Transverse colon (tissue), 4 donors: Measurements from ENCODE around the gene GLRA1. TPM values are rescaled to one million over a fixed set of nuclear protein-coding genes. Genes with fewer than 3 reads are reported as not detected.
A peak's percentile ranks its signal among the peaks of the same experiment; 100 is the strongest.

Source experiments
- DNase-seq: peaks from one replicate; pipeline ENCODE4 v3.0.0-alpha.2; 2019
- H3K27ac ChIP-seq, 4 donors: fragments of 200-600 bp; sonication (generic); 2 replicates each; pipeline ENCODE4 v1.5.1; 2016 to 2018; ENCODE audit warnings: inconsistent platforms in 4 of 4
- H3K27me3 ChIP-seq: fragments of 200-600 bp; sonication (generic); 2 replicates; pipeline ENCODE4 v1.5.1; 2017; ENCODE audit warnings: inconsistent platforms
- H3K36me3 ChIP-seq, 4 donors: fragments of 200-600 bp; sonication (generic); 2 replicates each; pipeline ENCODE4 v1.5.1; 2017 to 2019; ENCODE audit warnings: inconsistent platforms in 4 of 4
- H3K4me1 ChIP-seq, 4 donors: fragments of 200-600 bp; sonication (generic); 2 replicates each; pipeline ENCODE4 v1.5.1; 2017 to 2020; ENCODE audit warnings: inconsistent platforms in 4 of 4
- H3K4me3 ChIP-seq, 4 donors: fragments of 200-600 bp; sonication (generic); 1 replicate in 1 of 4; 2 replicates in 3 of 4; pipeline versions ENCODE4 v1.5.1 to v1.6.1; 2017 to 2019; ENCODE audit warnings: inconsistent platforms in 4 of 4
- H3K9me3 ChIP-seq, 2 donors: fragments of 200-600 bp; sonication (generic); 2 replicates each; pipeline ENCODE4 v1.5.1; 2017 to 2019; ENCODE audit warnings: inconsistent platforms in 2 of 2
- EP300 ChIP-seq: sonication (generic); formaldehyde crosslinking; IDR thresholded peaks from one replicate; pipeline ENCODE4 v1.6.1; 2017; ENCODE audit warnings: antibody characterized with exemption, low read depth
- POLR2A ChIP-seq: fragments of 450-650 bp; IDR thresholded peaks from one replicate; pipeline ENCODE4 v1.6.1; 2016; ENCODE audit warnings: antibody characterized with exemption, mild to moderate bottlenecking, moderate library complexity
- POLR2AphosphoS5 ChIP-seq, 3 donors: sonication (generic); formaldehyde crosslinking; IDR thresholded peaks; one replicate each; pipeline ENCODE4 v1.6.1; 2016; ENCODE audit warnings: antibody characterized with exemption in 3 of 3
- WGBS, 2 donors: methylation state at CpG; one replicate each; pipeline ENCODE4 v1.1.5; 2018; ENCODE audit warnings: low coverage in 1 of 2; 5-methylcytosine and 5-hydroxymethylcytosine counted together
- in situ Hi-C, 4 donors: fragments of 200-750 bp; cut with MboI; loops; one replicate each; pipeline versions ENCODE4 v1.15.0 to v1.15.1; 2017; ENCODE audit warnings: low sequenced_read_pairs in 3 of 4, low pct_ligation_motif_present in 1 of 4, low pct_unique_long_range_greater_than_20kb in 1 of 4
- intact Hi-C: fragments of 100-400 bp; cut with DNase I; formaldehyde crosslinking; loops from one replicate; pipeline ENCODE4 v1.15.1; 2023; ENCODE audit warnings: low total_unique reads
- total RNA-seq, 4 donors: library from RNA; depleted of rRNA; stranded (reverse); fragments of >200 nt; gene quantifications; one replicate each; pipeline ENCODE4 v1.1.0, GENCODE V29; 2016
- TF ChIP-seq, protein P1 (sequence below), 5 experiments: fragments of 200-600 bp in 3 of 5; fragments of 450-650 bp in 2 of 5; sonication (generic) in 3 of 5; IDR thresholded peaks; 1 replicate in 2 of 5; 2 replicates in 3 of 5; pipeline ENCODE4 v1.5.1; 2016 to 2017; ENCODE audit warnings: antibody characterized with exemption in 5 of 5, inconsistent platforms in 3 of 5, mild to moderate bottlenecking in 2 of 5, moderate library complexity in 1 of 5

The GLRA1 gene
- total RNA-seq, 4 donors from 2014 or later, result not detected

DNA sequence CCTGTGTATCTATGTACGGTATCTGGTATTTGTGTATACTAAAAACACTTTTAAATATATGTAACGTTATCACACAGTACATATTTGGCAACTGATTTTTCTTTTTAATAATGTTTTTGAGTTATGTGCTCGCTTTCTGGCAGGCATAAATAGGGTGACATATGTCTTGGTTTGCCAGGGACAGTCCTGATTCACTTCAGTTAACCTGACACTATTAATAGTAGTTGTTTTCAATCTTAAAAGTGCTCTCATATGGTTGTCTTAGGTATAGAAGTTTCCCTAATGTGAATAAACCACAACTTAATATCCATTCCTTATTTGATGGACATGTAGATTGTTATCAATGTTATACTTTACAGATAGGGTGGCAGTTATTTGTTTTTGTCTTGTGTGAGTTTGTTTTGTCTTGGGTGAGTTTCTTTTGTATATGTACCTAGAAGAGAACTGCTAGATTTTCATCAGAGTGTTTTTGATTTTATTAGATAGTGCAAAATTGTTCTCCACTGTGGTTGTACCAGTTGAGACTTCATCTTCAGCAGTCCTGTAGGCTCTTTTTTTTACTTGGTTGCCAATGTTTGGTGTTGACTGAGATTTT lies 145.0 kb downstream of the GLRA1 start:
- in situ Hi-C loops (no loop called here), intact Hi-C loops (no loop called here)
- no peak overlapping the region for H3K27ac ChIP-seq
- TF ChIP-seq EP300 (no peak), POLR2AphosphoS5 (IDR thresholded peaks at IDR 0.05) (no peak), POLR2A (no peak)
- TF ChIP-seq, protein P1, sequence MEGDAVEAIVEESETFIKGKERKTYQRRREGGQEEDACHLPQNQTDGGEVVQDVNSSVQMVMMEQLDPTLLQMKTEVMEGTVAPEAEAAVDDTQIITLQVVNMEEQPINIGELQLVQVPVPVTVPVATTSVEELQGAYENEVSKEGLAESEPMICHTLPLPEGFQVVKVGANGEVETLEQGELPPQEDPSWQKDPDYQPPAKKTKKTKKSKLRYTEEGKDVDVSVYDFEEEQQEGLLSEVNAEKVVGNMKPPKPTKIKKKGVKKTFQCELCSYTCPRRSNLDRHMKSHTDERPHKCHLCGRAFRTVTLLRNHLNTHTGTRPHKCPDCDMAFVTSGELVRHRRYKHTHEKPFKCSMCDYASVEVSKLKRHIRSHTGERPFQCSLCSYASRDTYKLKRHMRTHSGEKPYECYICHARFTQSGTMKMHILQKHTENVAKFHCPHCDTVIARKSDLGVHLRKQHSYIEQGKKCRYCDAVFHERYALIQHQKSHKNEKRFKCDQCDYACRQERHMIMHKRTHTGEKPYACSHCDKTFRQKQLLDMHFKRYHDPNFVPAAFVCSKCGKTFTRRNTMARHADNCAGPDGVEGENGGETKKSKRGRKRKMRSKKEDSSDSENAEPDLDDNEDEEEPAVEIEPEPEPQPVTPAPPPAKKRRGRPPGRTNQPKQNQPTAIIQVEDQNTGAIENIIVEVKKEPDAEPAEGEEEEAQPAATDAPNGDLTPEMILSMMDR (IDR thresholded peaks at IDR 0.05), result no peak
- no peaks in the 10 kb centered on the region for H3K9me3 ChIP-seq
- peaks cover 6 to 95% (median 45%) of the 10 kb centered on the region in 4 donors for H3K4me1 ChIP-seq
- peaks cover 0 to 3% (median 0%) of the 10 kb centered on the region in 4 donors for H3K36me3 ChIP-seq
- DNase-seq, result no peak
- H3K4me3 ChIP-seq, result no peak overlapping the region
- 65 to 70% methylated on average over 3 of the region's 3 CpGs for WGBS, 2 donors
- H3K27me3 ChIP-seq, result no peaks in the 10 kb centered on the region

DNA sequence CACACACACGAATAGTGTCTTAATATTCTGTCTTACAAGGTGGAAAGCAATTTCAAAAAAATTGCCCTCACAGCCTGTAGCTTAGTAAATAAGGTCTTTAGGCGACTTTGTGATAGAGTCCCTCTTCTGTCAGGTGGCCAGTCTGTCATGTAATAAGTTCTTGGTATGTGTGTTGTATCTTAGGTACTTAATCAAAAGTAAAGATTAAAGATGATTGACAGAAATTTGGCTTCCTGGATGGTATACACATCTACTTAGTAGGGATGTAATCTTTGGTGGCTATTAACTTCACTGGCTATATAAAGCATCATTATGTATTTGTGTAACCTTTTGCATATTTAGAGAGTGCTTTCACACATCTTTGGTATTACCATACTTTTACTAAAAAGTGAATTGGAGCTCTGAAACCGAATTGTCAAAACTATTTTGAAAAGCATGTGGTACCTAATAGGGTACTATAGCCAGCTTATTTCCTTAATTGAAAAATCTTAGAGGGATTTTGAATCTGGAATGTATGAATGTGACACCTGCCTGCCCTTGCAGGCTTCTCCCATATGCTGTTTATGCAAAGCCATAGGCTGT lies 149.5 kb downstream of the GLRA1 start:
- no peak for DNase-seq
- 16 to 26% methylated on average over 3 of the region's 3 CpGs for WGBS, 2 donors
- Histone ChIP-seq H3K27ac (peak overlapping the region in 3 of 4 donors; percentile 93 to 99 (median 97)), H3K36me3 (peaks cover 0 to 3% (median 0%) of the 10 kb centered on the region in 4 donors), H3K27me3 (no peaks in the 10 kb centered on the region), H3K9me3 (no peaks in the 10 kb centered on the region), H3K4me3 (no peak overlapping the region), H3K4me1 (peaks cover 22 to 79% (median 56%) of the 10 kb centered on the region in 4 donors)
- intact Hi-C loops (no loop called here), in situ Hi-C loops (no loop called here)
- TF ChIP-seq POLR2A (no peak), POLR2AphosphoS5 (IDR thresholded peaks at IDR 0.05) (no peak), EP300 (no peak)
- TF ChIP-seq, protein P1 (IDR thresholded peaks at IDR 0.05), result no peak

DNA sequence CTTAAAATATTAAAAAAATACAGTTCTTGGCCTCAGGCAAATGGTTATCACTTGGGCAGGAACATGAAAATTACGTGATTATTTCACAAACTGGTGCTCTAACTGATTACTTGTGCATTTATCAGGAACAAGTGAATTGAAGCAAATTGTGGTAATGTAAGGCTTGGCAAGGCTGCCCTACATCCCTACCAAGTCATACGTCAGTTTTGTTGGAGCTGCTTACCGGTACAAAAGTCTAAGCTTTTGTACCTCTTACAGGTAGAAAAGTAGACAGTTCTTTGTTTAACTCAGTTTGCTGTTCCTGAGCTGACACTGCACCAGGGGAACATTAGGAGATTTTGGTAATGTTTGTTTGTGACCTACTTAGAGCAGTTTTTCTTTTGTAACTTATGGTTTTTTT lies 150.7 kb downstream of the GLRA1 start:
- intact Hi-C loops, result no loop called here
- no peak for DNase-seq
- peak overlapping the region; percentile 93 to 99 (median 98) for H3K27ac ChIP-seq
- in situ Hi-C loops, result loop anchor here in 1 of 4 donors (25.0 kb wide), 1 partner anchor 312 kb away; no protein-coding TSS in a partner anchor
- H3K36me3 ChIP-seq, result peaks cover 0 to 3% (median 0%) of the 10 kb centered on the region in 4 donors
- H3K9me3 ChIP-seq, result no peaks in the 10 kb centered on the region
- WGBS, 2 donors, result 3 to 5% methylated on average over 3 of the region's 3 CpGs
- H3K4me3 ChIP-seq, result peak overlapping the region in 3 of 4 donors; percentile 68 to 82 (median 73)
- no peaks in the 10 kb centered on the region for H3K27me3 ChIP-seq
- H3K4me1 ChIP-seq, result peaks cover 23 to 72% (median 50%) of the 10 kb centered on the region in 4 donors
- TF ChIP-seq, protein P1 (IDR thresholded peaks at IDR 0.05), result no peak
- no peak for TF ChIP-seq POLR2A
- TF ChIP-seq EP300, result no peak
- TF ChIP-seq POLR2AphosphoS5 (IDR thresholded peaks at IDR 0.05), result no peak

DNA sequence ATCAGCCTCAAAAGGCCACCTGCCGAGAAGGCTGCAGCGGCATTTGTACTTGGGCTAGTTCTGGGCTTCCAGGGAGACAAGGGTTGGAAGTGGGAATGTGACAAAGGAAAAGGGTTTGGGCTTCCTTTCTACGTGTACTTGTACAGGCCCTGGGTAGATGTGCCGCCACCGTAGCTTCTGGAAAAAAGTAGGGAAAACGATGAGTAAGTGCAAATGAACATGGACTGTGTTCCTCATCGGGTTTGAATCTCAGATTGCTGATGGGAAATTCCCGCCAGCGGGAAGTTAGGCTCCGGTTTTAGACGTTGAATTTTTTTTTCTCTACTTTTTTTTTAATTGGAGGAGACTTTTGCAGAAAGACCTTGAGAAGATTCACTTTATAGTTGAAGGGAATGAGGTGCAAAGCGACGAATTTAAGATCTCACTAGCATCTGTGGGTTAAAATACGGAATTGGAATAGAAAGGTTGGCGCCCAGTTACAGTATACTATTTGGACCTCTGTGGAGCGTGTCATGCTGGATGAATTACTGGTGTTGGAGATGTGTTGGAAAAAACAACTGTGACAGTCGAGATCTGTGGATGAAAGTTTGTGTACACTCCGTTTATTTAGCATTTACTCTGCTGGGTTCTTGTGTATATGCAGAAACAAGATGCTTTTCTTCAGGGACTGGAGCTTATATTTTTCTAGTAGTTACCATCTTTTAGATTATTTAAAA lies 151.6 kb downstream of the GLRA1 start:
- no peaks in the 10 kb centered on the region for H3K9me3 ChIP-seq
- H3K4me3 ChIP-seq, result peak overlapping the region; percentile 68 to 86 (median 78)
- H3K4me1 ChIP-seq, result peaks cover 23 to 63% (median 45%) of the 10 kb centered on the region in 4 donors
- H3K36me3 ChIP-seq, result no peaks in the 10 kb centered on the region
- intact Hi-C loops (no loop called here), in situ Hi-C loops (loop anchor here in 1 of 4 donors (25.0 kb wide), 1 partner anchor 311 kb away; no protein-coding TSS in a partner anchor)
- H3K27me3 ChIP-seq, result no peaks in the 10 kb centered on the region
- peak overlapping the region; percentile 93 to 99 (median 98) for H3K27ac ChIP-seq
- TF ChIP-seq, protein P1 (IDR thresholded peaks at IDR 0.05), result no peak
- TF ChIP-seq POLR2AphosphoS5 (IDR thresholded peaks at IDR 0.05), result no peak
- TF ChIP-seq EP300, result no peak
- no peak for TF ChIP-seq POLR2A
- no peak for DNase-seq
- 0 to 1% methylated on average over 13 to 18 of the region's 18 CpGs for WGBS, 2 donors
